ENCODE results near the gene EBF4. TPM values are rescaled to one million over a fixed set of nuclear protein-coding genes. Genes with fewer than 3 reads are reported as not detected.

Gene EBF4
- total and polyA plus RNA-seq, 8 donors = 7.0 to 69.2 (median 12.6) TPM

DNA sequence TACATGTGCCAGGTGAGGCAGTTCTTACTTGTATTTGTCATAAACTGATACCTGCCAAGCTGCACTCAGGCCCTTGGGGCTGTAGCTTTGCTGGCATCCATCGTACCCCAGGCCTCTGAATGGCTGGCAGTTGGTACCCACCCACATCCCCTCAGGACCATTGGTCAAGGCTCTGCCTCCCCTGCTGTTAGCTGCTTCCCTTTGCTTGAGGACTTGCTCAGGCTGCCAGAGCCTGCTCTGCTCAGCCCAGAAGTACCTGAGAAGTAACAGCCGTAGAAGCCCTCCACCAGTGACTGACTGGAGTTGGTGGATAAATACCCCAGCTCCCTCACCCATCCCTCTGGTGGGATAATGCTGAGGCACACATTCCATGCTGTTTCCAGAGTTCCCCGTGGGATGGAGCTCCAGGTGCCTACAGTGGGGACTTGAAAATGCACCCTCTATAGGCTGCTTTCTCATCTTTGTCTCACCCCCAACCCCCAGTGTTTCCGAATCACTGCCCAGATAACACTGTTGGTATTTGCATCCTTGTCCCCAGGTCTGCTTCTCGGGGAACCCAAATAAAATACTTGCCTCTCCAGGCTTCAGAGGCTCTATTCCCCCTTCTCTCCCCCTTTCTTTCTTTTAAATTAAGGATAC lies 7.3 kb downstream of the EBF4 start:
- WGBS, 5 donors = 65 to 76% (median 70%) methylated on average over 5 of the region's 5 CpGs
- peaks cover 0 to 31% (median 0%) of the 10 kb centered on the region in 3 donors for H3K27me3 ChIP-seq
- H3K4me1 ChIP-seq = no peaks in the 10 kb centered on the region
- intact Hi-C loops (cut with DNase I; ENCODE audit: low total_unique reads) = no loop called here
- no peaks in the 10 kb centered on the region for H3K36me3 ChIP-seq
- no peak for DNase-seq
- H3K27ac ChIP-seq = no peak overlapping the region
- no peak overlapping the region for H3K4me3 ChIP-seq
- TF ChIP-seq EP300 (IDR thresholded peaks at IDR 0.05) (no peak), POLR2AphosphoS5 (IDR thresholded peaks at IDR 0.05) (no peak), POLR2A (IDR thresholded peaks at IDR 0.05) (no peak)
- TF ChIP-seq, protein P1, sequence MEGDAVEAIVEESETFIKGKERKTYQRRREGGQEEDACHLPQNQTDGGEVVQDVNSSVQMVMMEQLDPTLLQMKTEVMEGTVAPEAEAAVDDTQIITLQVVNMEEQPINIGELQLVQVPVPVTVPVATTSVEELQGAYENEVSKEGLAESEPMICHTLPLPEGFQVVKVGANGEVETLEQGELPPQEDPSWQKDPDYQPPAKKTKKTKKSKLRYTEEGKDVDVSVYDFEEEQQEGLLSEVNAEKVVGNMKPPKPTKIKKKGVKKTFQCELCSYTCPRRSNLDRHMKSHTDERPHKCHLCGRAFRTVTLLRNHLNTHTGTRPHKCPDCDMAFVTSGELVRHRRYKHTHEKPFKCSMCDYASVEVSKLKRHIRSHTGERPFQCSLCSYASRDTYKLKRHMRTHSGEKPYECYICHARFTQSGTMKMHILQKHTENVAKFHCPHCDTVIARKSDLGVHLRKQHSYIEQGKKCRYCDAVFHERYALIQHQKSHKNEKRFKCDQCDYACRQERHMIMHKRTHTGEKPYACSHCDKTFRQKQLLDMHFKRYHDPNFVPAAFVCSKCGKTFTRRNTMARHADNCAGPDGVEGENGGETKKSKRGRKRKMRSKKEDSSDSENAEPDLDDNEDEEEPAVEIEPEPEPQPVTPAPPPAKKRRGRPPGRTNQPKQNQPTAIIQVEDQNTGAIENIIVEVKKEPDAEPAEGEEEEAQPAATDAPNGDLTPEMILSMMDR (IDR thresholded peaks at IDR 0.05) = no peak
- no peaks in the 10 kb centered on the region for H3K9me3 ChIP-seq

DNA sequence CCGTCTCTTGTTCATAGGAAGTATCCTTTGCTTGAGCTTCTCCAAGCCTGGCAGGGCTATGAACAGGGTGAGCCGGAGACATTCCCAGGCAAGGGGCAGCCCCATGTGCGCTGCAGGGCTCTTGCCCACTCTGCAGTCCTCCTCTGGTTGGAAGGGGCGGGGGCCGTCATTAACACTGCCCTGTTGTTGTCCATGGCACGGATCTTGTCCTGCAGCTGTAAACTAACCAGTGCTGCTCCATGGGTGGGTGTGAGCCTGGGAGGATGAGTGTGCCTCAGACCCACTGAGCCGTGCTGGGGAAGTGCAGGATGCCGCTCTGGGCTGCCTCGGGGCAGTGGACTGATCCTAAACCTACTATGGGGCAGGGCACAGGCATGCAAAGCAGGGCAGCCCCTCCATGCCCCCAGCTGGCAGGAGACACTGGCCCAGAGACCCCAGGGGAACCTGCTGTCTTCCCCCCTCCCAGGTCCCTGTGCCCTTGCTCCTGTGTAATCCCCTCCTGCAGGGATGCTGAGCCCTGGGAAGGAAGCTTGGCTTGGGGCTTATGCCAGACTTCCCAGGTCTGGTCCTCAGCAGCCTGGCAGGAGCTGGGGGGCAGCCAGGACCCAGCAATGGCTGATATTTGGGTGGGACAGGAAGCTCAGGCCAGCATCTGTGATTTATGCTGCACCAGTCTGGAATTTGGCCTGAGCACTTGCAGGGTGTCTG lies 8.5 kb downstream of the EBF4 start:
- H3K27me3 ChIP-seq = peaks cover 0 to 21% (median 0%) of the 10 kb centered on the region in 3 donors
- H3K9me3 ChIP-seq = no peaks in the 10 kb centered on the region
- intact Hi-C loops (cut with DNase I; ENCODE audit: low total_unique reads) = no loop called here
- peaks cover 0 to 4% (median 0%) of the 10 kb centered on the region in 4 donors for H3K36me3 ChIP-seq
- DNase-seq = no peak
- WGBS, 5 donors = 65 to 74% (median 68%) methylated on average over 5 to 9 of the region's 9 CpGs
- no peak overlapping the region for H3K4me3 ChIP-seq
- TF ChIP-seq POLR2A (IDR thresholded peaks at IDR 0.05) = no peak
- no peak for TF ChIP-seq POLR2AphosphoS5 (IDR thresholded peaks at IDR 0.05)
- TF ChIP-seq EP300 (IDR thresholded peaks at IDR 0.05) = no peak
- TF ChIP-seq, protein P1 (IDR thresholded peaks at IDR 0.05) = no peak
- H3K27ac ChIP-seq = no peak overlapping the region
- no peaks in the 10 kb centered on the region for H3K4me1 ChIP-seq

DNA sequence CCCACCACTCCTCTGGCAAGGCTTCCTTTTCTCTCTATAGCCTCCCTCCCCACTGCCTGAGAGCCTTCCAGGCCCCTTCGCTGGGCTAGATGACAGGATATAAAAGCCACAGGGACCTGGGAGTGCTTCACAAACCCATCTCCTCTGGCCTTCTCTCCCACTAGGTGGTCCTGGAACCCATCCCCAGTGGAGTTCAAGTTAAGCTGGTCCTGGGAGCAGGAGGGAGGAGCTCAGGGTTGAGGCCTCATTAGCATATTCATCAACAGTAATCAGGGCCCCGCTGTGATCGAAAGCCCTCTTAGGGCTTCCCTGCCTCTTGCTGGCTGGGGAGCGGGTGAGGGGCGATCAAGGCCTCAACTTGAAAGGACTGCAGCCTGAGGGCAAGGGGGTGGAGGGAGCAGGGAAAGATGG lies 9.1 kb downstream of the EBF4 start:
- no peak for TF ChIP-seq POLR2AphosphoS5 (IDR thresholded peaks at IDR 0.05)
- TF ChIP-seq EP300 (IDR thresholded peaks at IDR 0.05) = no peak
- TF ChIP-seq, protein P1 (IDR thresholded peaks at IDR 0.05) = no peak
- TF ChIP-seq POLR2A (IDR thresholded peaks at IDR 0.05) = no peak
- Histone ChIP-seq H3K4me3 (no peak overlapping the region), H3K27ac (no peak overlapping the region), H3K9me3 (no peaks in the 10 kb centered on the region), H3K4me1 (no peaks in the 10 kb centered on the region), H3K27me3 (peaks cover 0 to 18% (median 0%) of the 10 kb centered on the region in 3 donors), H3K36me3 (peaks cover 0 to 10% (median 3%) of the 10 kb centered on the region in 4 donors)
- 58 to 79% (median 75%) methylated on average over 5 of the region's 5 CpGs for WGBS, 5 donors
- DNase-seq = no peak
- intact Hi-C loops (cut with DNase I; ENCODE audit: low total_unique reads) = no loop called here

DNA sequence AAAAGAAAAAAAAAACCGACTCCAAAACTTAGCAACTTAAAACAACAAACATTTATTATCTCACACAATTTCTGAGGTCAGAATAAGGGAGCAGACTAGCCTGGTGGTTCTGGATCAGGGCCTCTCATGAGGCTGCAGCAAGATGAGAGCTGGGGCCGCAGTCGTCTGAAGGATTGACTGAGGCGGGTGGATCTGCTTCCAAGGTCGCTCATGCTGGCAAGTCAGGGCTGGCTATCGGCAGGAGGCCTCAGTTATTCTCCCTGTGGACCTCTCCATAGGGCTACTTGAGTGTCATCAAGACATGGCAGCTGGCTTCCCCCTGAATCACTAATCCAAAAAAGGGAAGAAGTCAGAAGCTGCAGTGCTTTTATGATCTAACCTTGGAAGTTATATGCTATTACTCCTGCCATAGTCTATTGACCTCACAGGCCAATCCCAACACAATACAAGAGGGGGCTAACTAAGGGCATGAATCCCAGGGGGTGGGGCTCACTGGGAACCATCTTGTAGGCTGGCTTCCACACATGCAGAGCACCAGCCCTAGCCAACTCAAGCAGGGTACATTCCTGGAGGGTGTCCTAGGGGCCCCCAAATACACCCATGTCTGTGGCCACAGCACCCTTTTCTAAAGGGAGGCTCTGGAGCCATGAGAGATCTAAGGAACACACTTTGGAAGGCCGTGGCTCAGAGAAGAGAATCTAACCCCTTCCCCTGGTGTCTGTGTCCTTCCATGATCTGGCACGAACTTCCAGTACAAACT lies 11.3 kb downstream of the EBF4 start:
- H3K4me3 ChIP-seq = no peak overlapping the region
- no peak overlapping the region for H3K27ac ChIP-seq
- DNase-seq = no peak
- H3K4me1 ChIP-seq = no peaks in the 10 kb centered on the region
- WGBS, 5 donors = 82 to 89% (median 86%) methylated on average over 8 of the region's 8 CpGs
- no peaks in the 10 kb centered on the region for H3K9me3 ChIP-seq
- peaks cover 0 to 18% (median 3%) of the 10 kb centered on the region in 4 donors for H3K36me3 ChIP-seq
- TF ChIP-seq, protein P1 (IDR thresholded peaks at IDR 0.05) = no peak
- no peak for TF ChIP-seq POLR2AphosphoS5 (IDR thresholded peaks at IDR 0.05)
- no peak for TF ChIP-seq EP300 (IDR thresholded peaks at IDR 0.05)
- no peak for TF ChIP-seq POLR2A (IDR thresholded peaks at IDR 0.05)
- intact Hi-C loops (cut with DNase I; ENCODE audit: low total_unique reads) = no loop called here
- peaks cover 0 to 6% (median 0%) of the 10 kb centered on the region in 3 donors for H3K27me3 ChIP-seq
